HFFc6 (cell line): Measurements from ENCODE around the gene MCC. TPM values are rescaled to one million over a fixed set of nuclear protein-coding genes. Genes with fewer than 3 reads are reported as not detected.

Experiments
- DNase-seq: peaks from one replicate; pipeline ENCODE4 v3.0.0-alpha.2; 2018
- H3K27ac Mint-ChIP-seq: 2 replicates; pipeline ENCODE4 v1.8.0; 2020; ENCODE audit warnings: mild to moderate bottlenecking, mixed read lengths
- H3K27me3 Mint-ChIP-seq: 2 replicates; pipeline ENCODE4 v1.8.0; 2021; ENCODE audit warnings: mild to moderate bottlenecking, moderate library complexity, mixed read lengths; ENCODE audit not compliant: insufficient read depth
- H3K36me3 Mint-ChIP-seq: 2 replicates; pipeline ENCODE4 v1.8.0; 2021; ENCODE audit warnings: low read depth, mixed read lengths
- H3K4me1 Mint-ChIP-seq: 2 replicates; pipeline ENCODE4 v1.8.0; 2020; ENCODE audit warnings: low read depth, mixed read lengths
- H3K4me3 Mint-ChIP-seq: 2 replicates; pipeline ENCODE4 v1.8.0; 2020; ENCODE audit warnings: mild to moderate bottlenecking, moderate library complexity, mixed read lengths
- H3K9me3 Mint-ChIP-seq: 2 replicates; pipeline ENCODE4 v1.8.0; 2020; ENCODE audit warnings: mild to moderate bottlenecking, mixed read lengths
- CTCF ChIP-seq: fragments of 200-600 bp; sonication (generic); IDR thresholded peaks from 2 replicates; pipeline ENCODE4 v1.5.0; 2021; ENCODE audit warnings: antibody characterized with exemption, mild to moderate bottlenecking
- total RNA-seq, 6 experiments: library from RNA; stranded (reverse); fragmentation: NEBNext Ultra II Directional; extraction: Animal tissue kit (Norgen Biotek cat#: 25700); gene quantifications; 2 replicates in 1 of 6; 3 replicates in 5 of 6; pipeline ENCODE4 v1.2.3, GENCODE V29; 2021

The MCC gene
- total RNA-seq, 6 experiments from 2014 or later: 2.5 to 4.9 (median 3.0) TPM

- no peak for TF ChIP-seq CTCF
- Mint-ChIP-seq H3K27me3 (peaks cover 4% of the 10 kb centered on the region), H3K36me3 (peaks cover 12% of the 10 kb centered on the region; the same call in 1 of the 2 replicates), H3K9me3 (peaks cover 24% of the 10 kb centered on the region), H3K4me1 (peaks cover 7% of the 10 kb centered on the region), H3K4me3 (no peak overlapping the region), H3K27ac (no peak overlapping the region)
- no peak for DNase-seq
These were observed 295.7 kb downstream of the MCC start for GRCh38 chr5:113192541-113192940.

GRCh38 chr5:113190347-113190746 is 297.9 kb downstream of the MCC start:
- H3K9me3 Mint-ChIP-seq: peaks cover 24% of the 10 kb centered on the region
- peaks cover 7% of the 10 kb centered on the region for H3K4me1 Mint-ChIP-seq
- H3K36me3 Mint-ChIP-seq: peaks cover 12% of the 10 kb centered on the region; the same call in 1 of the 2 replicates
- no peak for TF ChIP-seq CTCF
- no peak for DNase-seq
- peaks cover 4% of the 10 kb centered on the region for H3K27me3 Mint-ChIP-seq
- no peak overlapping the region; the same call in 1 of the 2 replicates for H3K27ac Mint-ChIP-seq
- H3K4me3 Mint-ChIP-seq: no peak overlapping the region

GRCh38 chr5:113189291-113189690 is 299.0 kb downstream of the MCC start:
- DNase-seq: no peak
- Mint-ChIP-seq H3K9me3 (peaks cover 15% of the 10 kb centered on the region), H3K27me3 (peaks cover 3% of the 10 kb centered on the region), H3K27ac (no peak overlapping the region), H3K36me3 (peaks cover 12% of the 10 kb centered on the region; the same call in 1 of the 2 replicates), H3K4me1 (peaks cover 7% of the 10 kb centered on the region), H3K4me3 (no peak overlapping the region)
- TF ChIP-seq CTCF: no peak

- H3K9me3 Mint-ChIP-seq: peaks cover 7% of the 10 kb centered on the region
- peaks cover 3% of the 10 kb centered on the region for H3K27me3 Mint-ChIP-seq
- H3K27ac Mint-ChIP-seq: no peak overlapping the region
- H3K36me3 Mint-ChIP-seq: peaks cover 5% of the 10 kb centered on the region; the same call in 1 of the 2 replicates
- no peak for DNase-seq
- no peak for TF ChIP-seq CTCF
- H3K4me1 Mint-ChIP-seq: peaks cover 7% of the 10 kb centered on the region
- no peak overlapping the region for H3K4me3 Mint-ChIP-seq
These were observed 299.8 kb downstream of the MCC start for GRCh38 chr5:113188436-113188835.

DNA sequence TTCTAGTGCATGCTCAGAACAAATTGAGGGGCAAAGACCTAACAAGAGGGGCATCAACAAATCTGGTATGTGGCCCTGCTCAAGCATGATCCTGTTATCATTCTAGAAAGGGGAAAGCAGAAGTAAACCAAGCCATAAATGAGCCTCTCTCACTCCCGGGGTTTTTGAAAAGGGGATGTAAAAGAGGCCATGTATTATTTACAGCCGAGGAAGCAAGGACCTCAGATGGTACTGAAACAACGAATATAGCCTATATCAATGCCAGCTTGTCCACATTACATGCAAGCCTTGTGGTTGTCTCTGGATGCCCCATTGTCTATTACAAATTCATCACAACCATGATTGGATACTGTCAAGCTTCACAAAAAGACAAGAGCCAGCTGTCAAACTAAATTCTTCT is 300.3 kb downstream of the MCC start:
- TF ChIP-seq CTCF: no peak
- Mint-ChIP-seq H3K4me1 (peaks cover 7% of the 10 kb centered on the region), H3K27ac (no peak overlapping the region), H3K27me3 (peaks cover 3% of the 10 kb centered on the region), H3K9me3 (peaks cover 1% of the 10 kb centered on the region), H3K36me3 (peaks cover 1% of the 10 kb centered on the region; the same call in 1 of the 2 replicates), H3K4me3 (no peak overlapping the region)
- DNase-seq: no peak

GRCh38 chr5:113186061-113186460 is 302.2 kb downstream of the MCC start:
- Mint-ChIP-seq H3K27me3 (peaks cover 3% of the 10 kb centered on the region), H3K4me3 (no peak overlapping the region), H3K4me1 (peaks cover 7% of the 10 kb centered on the region), H3K36me3 (no peaks in the 10 kb centered on the region), H3K9me3 (no peaks in the 10 kb centered on the region), H3K27ac (no peak overlapping the region)
- no peak for DNase-seq
- no peak for TF ChIP-seq CTCF
